ENCODE results near the gene COL12A1. TPM values are rescaled to one million over a fixed set of nuclear protein-coding genes. Genes with fewer than 3 reads are reported as not detected.
A peak's percentile ranks its signal among the peaks of the same experiment; 100 is the strongest.

The COL12A1 gene
- polyA plus RNA-seq, 4 donors: 0.67 to 32.3 (median 7.1) TPM

DNA sequence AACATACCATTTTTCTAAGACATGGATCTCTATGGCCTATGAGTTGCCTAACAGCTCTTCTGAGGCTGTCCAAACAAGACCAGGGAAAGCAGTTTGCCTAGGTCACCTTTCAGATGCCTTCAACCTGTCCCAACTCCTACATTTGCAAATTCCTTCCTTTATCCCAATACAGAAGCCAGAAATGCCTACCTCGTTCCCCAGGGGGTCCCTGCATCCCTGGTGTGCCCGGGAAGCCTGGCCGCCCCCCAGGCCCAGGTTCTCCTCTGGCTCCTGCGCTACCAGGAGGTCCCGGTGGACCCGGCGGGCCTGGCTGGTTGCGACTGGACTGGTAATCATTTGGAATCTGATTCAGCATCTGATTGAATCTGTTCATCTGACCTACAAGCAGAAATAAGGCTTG lies 115.9 kb downstream of the COL12A1 start:
- DNase-seq: no peak
- peaks cover 0 to 12% (median 0%) of the 10 kb centered on the region in 3 donors for H3K4me1 ChIP-seq (ENCODE audit: control insufficient read depth in 3 of 3, insufficient read depth in 2 of 3, low read depth in 1 of 3, low read length in 2 of 3)
- no peak overlapping the region for H3K4me3 ChIP-seq (ENCODE audit: low read depth in 1 of 3, low read length in 3 of 3)
- peaks cover 0 to 5% (median 0%) of the 10 kb centered on the region in 3 donors for H3K36me3 ChIP-seq (ENCODE audit: control insufficient read depth in 3 of 3, insufficient read depth in 2 of 3, low read depth in 1 of 3, low read length in 3 of 3)
- no peaks in the 10 kb centered on the region for H3K9me3 ChIP-seq (ENCODE audit: control insufficient read depth in 2 of 2, insufficient read depth in 1 of 2, low read depth in 1 of 2, low read length in 1 of 2)
- FAIRE-seq: no peak
- WGBS, 3 donors: 88 to 92% (median 90%) methylated on average over 8 of the region's 8 CpGs
- peak overlapping the region in 1 of 3 donors; percentile 59 for H3K27ac ChIP-seq (ENCODE audit: low read depth in 1 of 3, low read length in 2 of 3)
- H3K27me3 ChIP-seq (ENCODE audit: control insufficient read depth in 3 of 3, insufficient read depth in 3 of 3, low read length in 3 of 3): no peaks in the 10 kb centered on the region

DNA sequence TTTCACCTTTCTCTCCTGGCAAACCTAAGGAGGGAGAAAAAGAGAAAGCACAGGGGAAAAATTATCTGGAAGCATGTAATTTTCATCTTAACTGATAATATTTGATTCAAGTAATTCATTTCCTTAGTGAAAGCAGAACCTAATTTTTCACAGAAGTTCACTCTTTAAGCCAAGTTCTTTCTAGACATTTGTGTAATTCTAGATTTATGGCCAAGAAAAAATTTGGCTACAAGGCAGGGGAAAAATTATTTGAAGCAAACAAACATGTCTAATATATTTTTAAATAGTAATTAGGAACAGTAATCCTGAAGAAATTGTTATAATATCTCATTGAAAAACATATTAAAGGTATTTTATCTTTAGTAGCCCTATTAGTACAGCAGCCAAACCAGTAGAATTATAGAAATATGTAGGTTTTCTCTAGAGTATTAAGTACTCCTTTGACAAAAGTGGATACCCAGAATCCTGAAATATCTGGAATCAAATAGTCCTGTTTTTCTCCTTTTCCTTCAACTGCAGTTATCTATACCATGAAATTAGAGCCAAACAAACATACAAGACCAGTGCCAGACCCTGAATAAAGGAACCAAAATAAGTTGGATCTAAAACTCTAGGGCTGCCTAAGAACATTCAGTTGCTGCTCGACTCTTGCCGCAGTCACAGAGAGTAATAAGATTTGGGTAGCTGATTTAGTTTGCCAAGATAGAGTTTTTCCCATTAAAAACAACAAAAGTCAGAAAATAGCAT lies 116.5 kb downstream of the COL12A1 start:
- whole genome bisulfite sequencing, 3 donors: 78 to 97% (median 93%) methylated on average over 2 of the region's 2 CpGs

DNA sequence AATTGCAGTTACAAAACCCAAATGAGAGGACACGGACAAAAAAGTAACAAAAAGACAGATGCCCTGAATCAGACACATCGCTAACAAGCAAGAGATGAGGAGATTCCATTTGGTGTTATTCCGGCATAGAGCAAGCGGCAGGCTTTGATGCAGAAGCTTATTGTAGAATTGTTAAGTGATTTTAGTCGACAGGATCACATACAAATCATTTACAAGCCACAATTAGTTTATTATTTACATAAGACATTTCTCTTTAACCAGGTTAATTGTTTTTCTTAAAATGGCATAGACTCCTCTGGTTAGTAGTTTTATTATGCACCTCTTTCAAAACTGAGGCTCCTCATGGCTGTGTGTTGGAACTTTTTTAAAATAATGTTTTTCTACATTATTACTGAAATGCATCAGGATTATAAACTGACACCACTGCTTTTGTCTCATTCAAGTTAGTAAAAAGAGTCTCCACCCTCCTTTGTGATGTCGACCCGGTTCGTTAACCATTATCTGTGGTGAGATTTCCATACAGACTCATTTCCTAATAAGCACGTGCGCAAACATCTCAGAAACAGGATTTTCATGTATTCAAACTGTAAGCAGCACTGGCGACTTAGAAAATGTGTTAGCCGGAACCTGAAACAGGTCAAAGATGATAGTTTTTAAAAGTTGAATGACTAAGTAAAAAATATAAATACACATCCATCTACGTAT lies 119.8 kb downstream of the COL12A1 start:
- Histone ChIP-seq H3K9me3 (ENCODE audit: control insufficient read depth in 2 of 2, insufficient read depth in 1 of 2, low read depth in 1 of 2, low read length in 1 of 2) (no peaks in the 10 kb centered on the region), H3K36me3 (ENCODE audit: control insufficient read depth in 3 of 3, insufficient read depth in 2 of 3, low read depth in 1 of 3, low read length in 3 of 3) (peaks cover 0 to 5% (median 0%) of the 10 kb centered on the region in 3 donors), H3K27me3 (ENCODE audit: control insufficient read depth in 3 of 3, insufficient read depth in 3 of 3, low read length in 3 of 3) (no peaks in the 10 kb centered on the region), H3K27ac (ENCODE audit: low read depth in 1 of 3, low read length in 2 of 3) (no peak overlapping the region), H3K4me3 (ENCODE audit: low read depth in 1 of 3, low read length in 3 of 3) (peak overlapping the region in 1 of 3 donors; percentile 44), H3K4me1 (ENCODE audit: control insufficient read depth in 3 of 3, insufficient read depth in 2 of 3, low read depth in 1 of 3, low read length in 2 of 3) (peaks cover 0 to 15% (median 0%) of the 10 kb centered on the region in 3 donors)
- FAIRE-seq: no peak
- 74 to 82% (median 82%) methylated on average over 13 of the region's 13 CpGs for WGBS, 3 donors
- DNase-seq: no peak

More for the DNA sequence above, 116.5 kb downstream of the COL12A1 start:
- Histone ChIP-seq H3K36me3 (ENCODE audit: control insufficient read depth in 3 of 3, insufficient read depth in 2 of 3, low read depth in 1 of 3, low read length in 3 of 3) (peaks cover 0 to 5% (median 0%) of the 10 kb centered on the region in 3 donors), H3K27me3 (ENCODE audit: control insufficient read depth in 3 of 3, insufficient read depth in 3 of 3, low read length in 3 of 3) (no peaks in the 10 kb centered on the region), H3K4me3 (ENCODE audit: low read depth in 1 of 3, low read length in 3 of 3) (no peak overlapping the region), H3K27ac (ENCODE audit: low read depth in 1 of 3, low read length in 2 of 3) (peak overlapping the region in 1 of 3 donors; percentile 59), H3K9me3 (ENCODE audit: control insufficient read depth in 2 of 2, insufficient read depth in 1 of 2, low read depth in 1 of 2, low read length in 1 of 2) (no peaks in the 10 kb centered on the region), H3K4me1 (ENCODE audit: control insufficient read depth in 3 of 3, insufficient read depth in 2 of 3, low read depth in 1 of 3, low read length in 2 of 3) (peaks cover 0 to 17% (median 0%) of the 10 kb centered on the region in 3 donors)
- FAIRE-seq (no peak), DNase-seq (no peak)

DNA sequence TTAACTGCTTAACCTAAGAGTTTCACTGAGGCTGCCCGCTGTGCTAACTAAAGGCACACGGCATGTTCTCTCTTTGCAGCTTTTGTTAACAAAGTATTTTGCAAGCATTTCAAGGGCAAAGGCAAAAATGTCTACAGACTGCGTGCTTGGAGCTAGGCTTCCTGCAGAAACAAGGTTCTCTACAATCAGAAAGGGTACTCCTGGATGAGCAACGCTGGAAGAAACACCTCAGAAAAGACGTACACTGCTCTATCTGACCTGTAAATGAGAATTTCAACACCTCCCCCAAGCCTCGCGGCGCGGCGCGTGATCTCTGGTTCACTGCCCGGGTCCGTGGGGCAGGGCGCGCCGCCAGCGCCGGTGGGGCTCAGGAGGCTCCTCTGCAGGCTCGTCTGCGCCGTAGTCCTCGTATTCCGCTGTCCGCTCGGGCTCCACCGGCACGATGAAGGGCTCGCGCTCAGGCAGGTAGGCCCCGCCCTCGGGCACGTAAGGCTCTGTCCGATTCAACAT lies 120.9 kb downstream of the COL12A1 start:
- Histone ChIP-seq H3K27ac (ENCODE audit: low read depth in 1 of 3, low read length in 2 of 3) (peak overlapping the region in 2 of 3 donors; percentile 3 to 53), H3K27me3 (ENCODE audit: control insufficient read depth in 3 of 3, insufficient read depth in 3 of 3, low read length in 3 of 3) (no peaks in the 10 kb centered on the region), H3K36me3 (ENCODE audit: control insufficient read depth in 3 of 3, insufficient read depth in 2 of 3, low read depth in 1 of 3, low read length in 3 of 3) (peaks cover 0 to 4% (median 0%) of the 10 kb centered on the region in 3 donors), H3K4me1 (ENCODE audit: control insufficient read depth in 3 of 3, insufficient read depth in 2 of 3, low read depth in 1 of 3, low read length in 2 of 3) (peaks cover 0 to 11% (median 0%) of the 10 kb centered on the region in 3 donors), H3K4me3 (ENCODE audit: low read depth in 1 of 3, low read length in 3 of 3) (peak overlapping the region in 2 of 3 donors; percentile 30 to 44), H3K9me3 (ENCODE audit: control insufficient read depth in 2 of 2, insufficient read depth in 1 of 2, low read depth in 1 of 2, low read length in 1 of 2) (no peaks in the 10 kb centered on the region)
- no peak for FAIRE-seq
- DNase-seq: peak; percentile 22 to 91
- 5 to 18% (median 10%) methylated on average over 33 of the region's 33 CpGs for WGBS, 3 donors

DNA sequence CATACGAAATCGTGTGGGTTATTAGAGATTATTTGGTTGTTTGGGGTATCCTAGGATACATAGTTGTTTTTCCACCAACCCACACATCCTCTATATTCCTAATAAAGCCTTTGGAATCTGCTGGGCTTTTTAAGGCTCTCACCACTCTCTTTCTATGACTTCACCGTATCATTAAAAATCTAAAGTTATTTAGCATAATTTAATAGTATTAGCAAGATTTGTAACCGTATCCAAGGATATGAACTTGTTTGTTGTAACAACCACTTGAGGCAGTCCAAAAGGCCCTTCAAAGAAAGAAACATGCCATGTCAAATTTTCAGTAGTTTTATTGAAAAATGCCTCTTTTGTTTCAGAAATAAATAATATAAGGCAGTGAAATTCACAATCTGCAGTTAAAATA lies 121.8 kb downstream of the COL12A1 start:
- H3K36me3 ChIP-seq (ENCODE audit: control insufficient read depth in 3 of 3, insufficient read depth in 2 of 3, low read depth in 1 of 3, low read length in 3 of 3): peaks cover 0 to 3% (median 0%) of the 10 kb centered on the region in 3 donors
- FAIRE-seq (no peak), DNase-seq (no peak)
- H3K4me3 ChIP-seq (ENCODE audit: low read depth in 1 of 3, low read length in 3 of 3): no peak overlapping the region
- H3K27ac ChIP-seq (ENCODE audit: low read depth in 1 of 3, low read length in 2 of 3): no peak overlapping the region
- H3K27me3 ChIP-seq (ENCODE audit: control insufficient read depth in 3 of 3, insufficient read depth in 3 of 3, low read length in 3 of 3): no peaks in the 10 kb centered on the region
- peaks cover 0 to 9% (median 0%) of the 10 kb centered on the region in 3 donors for H3K4me1 ChIP-seq (ENCODE audit: control insufficient read depth in 3 of 3, insufficient read depth in 2 of 3, low read depth in 1 of 3, low read length in 2 of 3)
- H3K9me3 ChIP-seq (ENCODE audit: control insufficient read depth in 2 of 2, insufficient read depth in 1 of 2, low read depth in 1 of 2, low read length in 1 of 2): no peaks in the 10 kb centered on the region
- 69 to 84% (median 82%) methylated on average over 4 of the region's 4 CpGs for WGBS, 3 donors

DNA sequence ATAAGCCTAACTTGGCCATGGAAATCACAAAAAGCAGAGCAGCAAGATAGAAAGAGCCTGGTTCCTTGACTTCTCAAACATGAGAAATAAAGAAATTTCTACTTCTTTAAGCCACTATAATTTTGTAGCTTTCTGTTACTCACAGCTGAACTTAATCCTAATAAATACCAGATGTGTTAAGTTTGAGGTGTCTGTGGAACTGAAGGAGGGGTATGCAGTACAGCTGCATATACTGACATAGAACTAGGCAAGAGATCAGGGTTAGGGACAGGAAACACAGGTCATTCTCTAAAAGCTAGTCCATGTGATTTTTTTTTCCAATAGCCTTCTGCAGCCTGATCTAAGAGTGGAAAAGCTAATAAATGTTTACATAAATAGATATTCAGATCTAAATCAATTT lies 123.9 kb downstream of the COL12A1 start:
- DNase-seq (no peak), FAIRE-seq (no peak)

DNA sequence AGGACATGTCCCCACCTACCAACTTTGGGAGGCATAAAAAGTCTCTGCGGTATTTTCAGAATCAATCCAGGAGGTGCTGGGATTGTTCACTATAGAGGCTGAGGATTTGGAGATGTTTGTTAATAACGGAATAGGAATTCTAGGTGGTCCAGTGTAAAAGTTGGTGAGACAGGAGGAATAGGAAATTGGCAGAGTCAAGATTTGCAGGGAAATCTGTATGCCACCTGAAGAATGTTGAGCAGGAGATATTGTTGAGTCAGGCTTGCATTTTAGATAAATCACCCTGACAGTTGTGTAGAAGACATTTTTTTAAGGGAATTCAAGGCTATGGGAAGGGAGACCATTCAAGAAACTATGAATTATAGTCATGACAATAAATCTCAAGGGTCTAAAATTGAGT lies 124.8 kb downstream of the COL12A1 start:
- H3K9me3 ChIP-seq (ENCODE audit: control insufficient read depth in 2 of 2, insufficient read depth in 1 of 2, low read depth in 1 of 2, low read length in 1 of 2): no peaks in the 10 kb centered on the region
- H3K27me3 ChIP-seq (ENCODE audit: control insufficient read depth in 3 of 3, insufficient read depth in 3 of 3, low read length in 3 of 3): no peaks in the 10 kb centered on the region
- DNase-seq (no peak), FAIRE-seq (no peak)
- WGBS, 3 donors: 89 to 97% (median 97%) methylated on average over 2 of the region's 2 CpGs
- no peak overlapping the region for H3K4me3 ChIP-seq (ENCODE audit: low read depth in 1 of 3, low read length in 3 of 3)
- H3K4me1 ChIP-seq (ENCODE audit: control insufficient read depth in 3 of 3, insufficient read depth in 2 of 3, low read depth in 1 of 3, low read length in 2 of 3): peaks cover 0 to 9% (median 0%) of the 10 kb centered on the region in 3 donors
- no peaks in the 10 kb centered on the region for H3K36me3 ChIP-seq (ENCODE audit: control insufficient read depth in 3 of 3, insufficient read depth in 2 of 3, low read depth in 1 of 3, low read length in 3 of 3)
- H3K27ac ChIP-seq (ENCODE audit: low read depth in 1 of 3, low read length in 2 of 3): no peak overlapping the region

More for the DNA sequence above, 123.9 kb downstream of the COL12A1 start:
- Histone ChIP-seq H3K4me3 (ENCODE audit: low read depth in 1 of 3, low read length in 3 of 3) (no peak overlapping the region), H3K27ac (ENCODE audit: low read depth in 1 of 3, low read length in 2 of 3) (no peak overlapping the region), H3K27me3 (ENCODE audit: control insufficient read depth in 3 of 3, insufficient read depth in 3 of 3, low read length in 3 of 3) (no peaks in the 10 kb centered on the region), H3K4me1 (ENCODE audit: control insufficient read depth in 3 of 3, insufficient read depth in 2 of 3, low read depth in 1 of 3, low read length in 2 of 3) (peaks cover 0 to 9% (median 0%) of the 10 kb centered on the region in 3 donors), H3K9me3 (ENCODE audit: control insufficient read depth in 2 of 2, insufficient read depth in 1 of 2, low read depth in 1 of 2, low read length in 1 of 2) (no peaks in the 10 kb centered on the region), H3K36me3 (ENCODE audit: control insufficient read depth in 3 of 3, insufficient read depth in 2 of 3, low read depth in 1 of 3, low read length in 3 of 3) (no peaks in the 10 kb centered on the region)

DNA sequence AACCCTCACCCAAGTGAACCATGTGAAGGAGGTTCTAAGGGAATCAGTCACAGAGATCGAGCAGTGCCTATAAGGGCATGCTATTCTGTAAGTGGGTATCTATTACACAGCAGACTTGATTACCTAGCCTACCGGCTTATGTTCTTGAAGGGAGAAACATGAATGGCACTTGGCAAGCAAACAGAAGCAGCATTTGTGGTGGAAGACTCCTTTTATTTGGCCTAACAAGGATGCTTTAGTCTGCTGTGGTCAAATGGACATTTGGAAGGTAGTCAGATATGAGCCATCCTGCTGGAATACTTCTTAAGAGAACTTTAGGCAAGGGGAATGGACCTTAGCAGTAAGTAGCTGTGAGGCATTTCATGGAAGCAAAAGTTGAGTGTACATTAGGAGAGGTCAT lies 126.3 kb downstream of the COL12A1 start:
- 86 to 89% (median 87%) methylated on average over 2 of the region's 2 CpGs for WGBS, 3 donors
- FAIRE-seq (no peak), DNase-seq (no peak)
- H3K27me3 ChIP-seq (ENCODE audit: control insufficient read depth in 3 of 3, insufficient read depth in 3 of 3, low read length in 3 of 3): no peaks in the 10 kb centered on the region
- H3K4me3 ChIP-seq (ENCODE audit: low read depth in 1 of 3, low read length in 3 of 3): no peak overlapping the region
- H3K4me1 ChIP-seq (ENCODE audit: control insufficient read depth in 3 of 3, insufficient read depth in 2 of 3, low read depth in 1 of 3, low read length in 2 of 3): peaks cover 0 to 2% (median 0%) of the 10 kb centered on the region in 3 donors
- H3K36me3 ChIP-seq (ENCODE audit: control insufficient read depth in 3 of 3, insufficient read depth in 2 of 3, low read depth in 1 of 3, low read length in 3 of 3): no peaks in the 10 kb centered on the region
- H3K27ac ChIP-seq (ENCODE audit: low read depth in 1 of 3, low read length in 2 of 3): no peak overlapping the region
- H3K9me3 ChIP-seq (ENCODE audit: control insufficient read depth in 2 of 2, insufficient read depth in 1 of 2, low read depth in 1 of 2, low read length in 1 of 2): no peaks in the 10 kb centered on the region
